ENCODE data around the gene C17orf78.
"Not testable (repeated sequence)": the region's sequence is repeated elsewhere in the genome, so short reads cannot be mapped to it uniquely, and the experiment has no call there.

The C17orf78 gene

GRCh38 chr17:37425268-37425667, 49.5 kb downstream of the C17orf78 start:
- Mint-ChIP-seq H3K27ac (ENCODE audit: low read depth) (no peak overlapping the region), H3K9me3 (no peaks in the 10 kb centered on the region), H3K27me3 (no peaks in the 10 kb centered on the region), H3K4me3 (no peak overlapping the region), H3K4me1 (no peaks in the 10 kb centered on the region), H3K36me3 (ENCODE audit: insufficient read depth) (peaks cover 58% of the 10 kb centered on the region)
- DNase-seq (ENCODE audit: low spot score in 2 of 2) (no peak), ATAC-seq (replicated peaks; ENCODE audit: extremely low read depth, poor library complexity, severe bottlenecking) (no peak)

- ATAC-seq (replicated peaks; ENCODE audit: extremely low read depth, poor library complexity, severe bottlenecking) (no peak), DNase-seq (ENCODE audit: low spot score in 2 of 2) (no peak)
- H3K36me3 Mint-ChIP-seq (ENCODE audit: insufficient read depth) = peaks cover 55% of the 10 kb centered on the region
- H3K27ac Mint-ChIP-seq (ENCODE audit: low read depth) = no peak overlapping the region
- no peaks in the 10 kb centered on the region for H3K9me3 Mint-ChIP-seq
- H3K27me3 Mint-ChIP-seq = no peaks in the 10 kb centered on the region
- H3K4me3 Mint-ChIP-seq = no peak overlapping the region
- no peaks in the 10 kb centered on the region for H3K4me1 Mint-ChIP-seq
Measured at GRCh38 chr17:37429039-37429438, 53.3 kb downstream of the C17orf78 start.

- H3K27ac Mint-ChIP-seq (ENCODE audit: low read depth) = no peak overlapping the region
- H3K4me3 Mint-ChIP-seq = no peak overlapping the region
- H3K27me3 Mint-ChIP-seq = no peaks in the 10 kb centered on the region
- ATAC-seq (replicated peaks; ENCODE audit: extremely low read depth, poor library complexity, severe bottlenecking) = no peak
- no peaks in the 10 kb centered on the region for H3K9me3 Mint-ChIP-seq
- peaks cover 53% of the 10 kb centered on the region for H3K36me3 Mint-ChIP-seq (ENCODE audit: insufficient read depth)
- DNase-seq (ENCODE audit: low spot score in 2 of 2) = no peak
- H3K4me1 Mint-ChIP-seq = no peaks in the 10 kb centered on the region
Measured at GRCh38 chr17:37429453-37429852, 53.7 kb downstream of the C17orf78 start.

GRCh38 chr17:37430051-37430627, 54.4 kb downstream of the C17orf78 start:
- no peak for DNase-seq (ENCODE audit: low spot score in 2 of 2)
- no peak for ATAC-seq (replicated peaks; ENCODE audit: extremely low read depth, poor library complexity, severe bottlenecking)
- Mint-ChIP-seq H3K27ac (ENCODE audit: low read depth) (no peak overlapping the region), H3K4me3 (no peak overlapping the region), H3K27me3 (no peaks in the 10 kb centered on the region), H3K36me3 (ENCODE audit: insufficient read depth) (peaks cover 49% of the 10 kb centered on the region), H3K4me1 (no peaks in the 10 kb centered on the region), H3K9me3 (no peaks in the 10 kb centered on the region)

GRCh38 chr17:37432671-37433070, 56.9 kb downstream of the C17orf78 start:
- Mint-ChIP-seq H3K27me3 (no peaks in the 10 kb centered on the region), H3K4me1 (no peaks in the 10 kb centered on the region), H3K27ac (ENCODE audit: low read depth) (no peak overlapping the region), H3K9me3 (no peaks in the 10 kb centered on the region), H3K36me3 (ENCODE audit: insufficient read depth) (peaks cover 37% of the 10 kb centered on the region), H3K4me3 (no peak overlapping the region)
- no peak for ATAC-seq (replicated peaks; ENCODE audit: extremely low read depth, poor library complexity, severe bottlenecking)
- no peak for DNase-seq (ENCODE audit: low spot score in 2 of 2)

- Mint-ChIP-seq H3K4me1 (no peaks in the 10 kb centered on the region), H3K27me3 (no peaks in the 10 kb centered on the region), H3K27ac (ENCODE audit: low read depth) (no peak overlapping the region), H3K4me3 (no peak overlapping the region), H3K9me3 (no peaks in the 10 kb centered on the region), H3K36me3 (ENCODE audit: insufficient read depth) (peaks cover 45% of the 10 kb centered on the region)
- DNase-seq (ENCODE audit: low spot score in 2 of 2) = no peak
- ATAC-seq (replicated peaks; ENCODE audit: extremely low read depth, poor library complexity, severe bottlenecking) = no peak
Measured at GRCh38 chr17:37438141-37438540, 62.4 kb downstream of the C17orf78 start.

GRCh38 chr17:37440424-37440823, 64.6 kb downstream of the C17orf78 start:
- H3K36me3 Mint-ChIP-seq (ENCODE audit: insufficient read depth) = peaks cover 50% of the 10 kb centered on the region
- no peaks in the 10 kb centered on the region for H3K27me3 Mint-ChIP-seq
- no peaks in the 10 kb centered on the region for H3K4me1 Mint-ChIP-seq
- no peak overlapping the region for H3K4me3 Mint-ChIP-seq
- DNase-seq (ENCODE audit: low spot score in 2 of 2) (no peak), ATAC-seq (replicated peaks; ENCODE audit: extremely low read depth, poor library complexity, severe bottlenecking) (no peak)
- peak overlapping the region; percentile 22 for H3K27ac Mint-ChIP-seq (ENCODE audit: low read depth)
- no peaks in the 10 kb centered on the region for H3K9me3 Mint-ChIP-seq

GRCh38 chr17:37441369-37442014, 65.7 kb downstream of the C17orf78 start:
- H3K9me3 Mint-ChIP-seq; H3K27ac Mint-ChIP-seq (ENCODE audit: low read depth); H3K4me3 Mint-ChIP-seq; DNase-seq (ENCODE audit: low spot score in 2 of 2); H3K4me1 Mint-ChIP-seq; H3K27me3 Mint-ChIP-seq; ATAC-seq (replicated peaks; ENCODE audit: extremely low read depth, poor library complexity, severe bottlenecking): not testable (repeated sequence)
- H3K36me3 Mint-ChIP-seq (ENCODE audit: insufficient read depth) = peaks cover 53% of the 10 kb centered on the region
